GM19463 (cell line): ENCODE results near the gene ARID1B.

ENCODE experiments used
- ATAC-seq: cut with Tn5 transposase; IDR thresholded peaks from one replicate; pipeline ENCODE4 v1.9.1; 2021; ENCODE audit warnings: mild to moderate bottlenecking, moderate library complexity; ENCODE audit not compliant: unreplicated experiment

ARID1B gene

GRCh38 chr6:157194643-157195042 is 417.5 kb downstream of the ARID1B start:
- no peak for ATAC-seq

GRCh38 chr6:157196391-157196790 is 419.2 kb downstream of the ARID1B start:
- ATAC-seq: no peak

GRCh38 chr6:157198425-157199279 is 421.5 kb downstream of the ARID1B start:
- ATAC-seq: no peak

GRCh38 chr6:157200117-157200516 is 422.9 kb downstream of the ARID1B start:
- ATAC-seq: no peak

GRCh38 chr6:157200611-157201010 is 423.4 kb downstream of the ARID1B start:
- ATAC-seq: no peak

- ATAC-seq: no peak
Observed at GRCh38 chr6:157201083-157201482, 423.9 kb downstream of the ARID1B start.

GRCh38 chr6:157203312-157203744 is 426.1 kb downstream of the ARID1B start:
- ATAC-seq: peak; percentile 97

GRCh38 chr6:157203764-157204163 is 426.6 kb downstream of the ARID1B start:
- no peak for ATAC-seq

GRCh38 chr6:157205473-157206358 is 428.5 kb downstream of the ARID1B start:
- no peak for ATAC-seq

GRCh38 chr6:157206359-157206815 is 429.2 kb downstream of the ARID1B start:
- ATAC-seq: no peak

GRCh38 chr6:157207521-157208076 is 430.4 kb downstream of the ARID1B start:
- no peak for ATAC-seq

GRCh38 chr6:157209865-157210530 is 432.8 kb downstream of the ARID1B start:
- no peak for ATAC-seq

GRCh38 chr6:157210954-157211353 is 433.8 kb downstream of the ARID1B start:
- ATAC-seq: no peak

- no peak for ATAC-seq
Observed at GRCh38 chr6:157211603-157212455, 434.7 kb downstream of the ARID1B start.

GRCh38 chr6:157213426-157213825 is 436.2 kb downstream of the ARID1B start:
- ATAC-seq: no peak

- no peak for ATAC-seq
Observed at GRCh38 chr6:157213907-157214565, 436.9 kb downstream of the ARID1B start.

GRCh38 chr6:157215717-157216116 is 438.5 kb downstream of the ARID1B start:
- ATAC-seq: no peak

- no peak for ATAC-seq
Observed at GRCh38 chr6:157216570-157216969, 439.4 kb downstream of the ARID1B start.

- no peak for ATAC-seq
Observed at GRCh38 chr6:157217198-157217893, 440.2 kb downstream of the ARID1B start.
